T-helper 2 cell treated with Interferon-gamma antibody and Interleukin-4, amounts not matched to agents 100 ng/mL and 5 ng/mL, for 36 hours (primary cell): Measurements from ENCODE around the gene SIDT2. TPM values are rescaled to one million over a fixed set of nuclear protein-coding genes. Genes with fewer than 3 reads are reported as not detected.

ENCODE experiments used
- intact Hi-C: fragments of 100-400 bp; cut with micrococcal nuclease; formaldehyde crosslinking; loops from one replicate; pipeline ENCODE4 v1.15.1; 2023
- total RNA-seq: library from RNA; stranded (reverse); gene quantifications from 2 replicates; pipeline ENCODE4 v1.2.3, GENCODE V29; 2022

The SIDT2 gene
- total RNA-seq, 1 donor from 2014 or later: 23.5 TPM

GRCh38 chr11:117187799-117188481 is 9.4 kb downstream of the SIDT2 start:
- intact Hi-C loops: no loop called here

- intact Hi-C loops: no loop called here
Measured at GRCh38 chr11:117188620-117189081, 10.1 kb downstream of the SIDT2 start.

- intact Hi-C loops: no loop called here
Measured at GRCh38 chr11:117189191-117189940, 10.8 kb downstream of the SIDT2 start.

GRCh38 chr11:117189941-117190544 is 11.5 kb downstream of the SIDT2 start:
- intact Hi-C loops: no loop called here

- intact Hi-C loops: no loop called here
Measured at GRCh38 chr11:117191680-117192400, 13.3 kb downstream of the SIDT2 start.

GRCh38 chr11:117192401-117192875 is 13.9 kb downstream of the SIDT2 start:
- intact Hi-C loops: no loop called here

GRCh38 chr11:117193130-117194020 is 14.8 kb downstream of the SIDT2 start:
- intact Hi-C loops: no loop called here

GRCh38 chr11:117194267-117194666 is 15.7 kb downstream of the SIDT2 start:
- intact Hi-C loops: no loop called here

- intact Hi-C loops: no loop called here
Measured at GRCh38 chr11:117195258-117195657, 16.7 kb downstream of the SIDT2 start.

GRCh38 chr11:117195761-117196160 is 17.2 kb downstream of the SIDT2 start:
- intact Hi-C loops: no loop called here

- intact Hi-C loops: no loop called here
Measured at GRCh38 chr11:117197006-117197405, 18.5 kb downstream of the SIDT2 start.

- intact Hi-C loops: no loop called here
Measured at GRCh38 chr11:117197516-117198456, 19.2 kb downstream of the SIDT2 start.

GRCh38 chr11:117198613-117199012 is 20.1 kb downstream of the SIDT2 start:
- intact Hi-C loops: no loop called here

- intact Hi-C loops: no loop called here
Measured at GRCh38 chr11:117199053-117199915, 20.7 kb downstream of the SIDT2 start, which contains the start of gene TAGLN. TAGLN (plus strand) TSS chr11:117199370; CDS start chr11:117203014, 3,644 bp downstream.

GRCh38 chr11:117199916-117200812 is 21.6 kb downstream of the SIDT2 start:
- intact Hi-C loops: no loop called here

- intact Hi-C loops: no loop called here
Measured at GRCh38 chr11:117200813-117201657, 22.5 kb downstream of the SIDT2 start.
